HG02970 (cell line): ENCODE results near the gene WWP2.

Experiments
- ATAC-seq: cut with Tn5 transposase; IDR thresholded peaks from one replicate; pipeline ENCODE4 v1.9.1; 2021; ENCODE audit warnings: mild to moderate bottlenecking, moderate library complexity, moderate number of reproducible peaks; ENCODE audit not compliant: unreplicated experiment, low FRiP score

The WWP2 gene

GRCh38 chr16:69827524-69827923 lies 65.4 kb downstream of the WWP2 start:
- no peak for ATAC-seq

GRCh38 chr16:69829338-69829737 lies 67.2 kb downstream of the WWP2 start:
- ATAC-seq, result no peak

- no peak for ATAC-seq
Observed at GRCh38 chr16:69830146-69830533, 68.0 kb downstream of the WWP2 start.

DNA sequence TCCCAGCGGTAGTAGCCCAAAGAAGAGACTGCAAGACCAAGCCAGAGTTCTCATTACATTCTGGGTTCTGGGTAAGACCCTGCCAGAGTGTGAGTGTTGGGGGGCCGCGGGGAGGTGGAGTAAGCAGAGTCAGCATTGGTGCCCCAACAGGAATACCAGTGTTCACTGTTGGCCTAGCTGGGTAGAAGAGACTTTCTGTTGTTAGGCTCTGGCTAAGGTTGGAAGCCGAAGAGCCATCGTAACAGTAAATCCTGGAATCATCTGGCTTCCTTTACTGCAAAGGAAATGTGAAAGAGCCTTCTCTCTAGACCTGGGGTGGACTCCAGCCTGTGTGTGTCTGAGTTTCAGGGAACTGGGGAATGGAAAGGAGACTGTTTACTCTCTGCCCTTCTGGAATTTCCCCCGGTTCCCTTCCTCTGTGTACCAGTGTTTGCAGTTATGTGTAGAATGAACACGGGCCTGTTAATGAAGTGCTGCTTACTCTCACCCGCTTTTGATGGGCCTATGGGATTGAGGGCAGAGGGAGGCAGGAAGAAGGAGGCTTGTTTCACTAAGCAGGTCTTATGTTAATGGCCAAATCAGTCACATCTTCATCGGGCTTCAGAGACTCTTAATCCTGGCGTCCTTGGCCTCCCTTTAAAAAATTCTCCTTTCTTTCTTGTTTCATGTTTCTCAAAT lies 68.5 kb downstream of the WWP2 start:
- ATAC-seq, result no peak

DNA sequence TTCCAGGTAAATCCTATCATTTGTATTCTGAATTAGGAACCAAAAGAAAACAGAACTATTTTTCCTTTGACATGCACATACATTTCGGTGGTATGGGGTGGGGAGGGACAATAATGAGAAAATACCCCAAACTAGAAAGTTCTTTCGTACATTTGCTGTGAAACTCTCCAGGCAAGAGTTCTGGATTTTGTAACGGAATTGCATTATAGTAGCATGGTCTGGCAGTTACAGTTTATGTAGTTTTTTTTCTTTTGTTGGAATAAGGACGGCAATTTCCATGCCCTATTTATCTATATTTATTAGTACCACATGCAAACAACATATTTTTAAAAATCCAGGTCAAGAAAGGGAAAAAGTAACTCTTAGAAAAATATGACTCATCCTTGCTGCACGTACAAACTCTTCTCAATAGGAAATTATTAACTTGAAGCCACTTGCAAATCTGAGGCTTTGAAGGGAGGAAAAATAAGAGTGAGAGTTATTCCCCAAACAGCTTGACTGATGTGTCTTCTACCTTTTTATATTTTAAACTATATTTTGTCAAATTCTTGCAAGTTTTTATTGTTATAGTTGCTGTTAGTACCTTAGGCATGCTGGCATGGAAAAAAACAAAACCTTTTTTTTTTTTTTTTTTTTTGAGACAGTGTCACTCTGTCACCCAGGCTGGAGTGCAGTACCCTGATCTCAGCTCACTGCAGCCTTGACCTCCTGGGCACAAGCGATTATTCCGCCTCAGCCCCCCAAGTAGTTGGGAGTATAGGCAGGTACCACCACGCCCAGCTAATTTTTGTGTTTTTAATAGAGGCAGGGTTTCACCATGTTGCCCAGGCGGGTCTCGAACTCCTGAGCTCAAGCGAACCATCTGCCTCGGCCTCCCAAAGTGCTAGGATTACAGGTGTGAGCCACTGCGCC lies 69.3 kb downstream of the WWP2 start:
- ATAC-seq, result no peak

DNA sequence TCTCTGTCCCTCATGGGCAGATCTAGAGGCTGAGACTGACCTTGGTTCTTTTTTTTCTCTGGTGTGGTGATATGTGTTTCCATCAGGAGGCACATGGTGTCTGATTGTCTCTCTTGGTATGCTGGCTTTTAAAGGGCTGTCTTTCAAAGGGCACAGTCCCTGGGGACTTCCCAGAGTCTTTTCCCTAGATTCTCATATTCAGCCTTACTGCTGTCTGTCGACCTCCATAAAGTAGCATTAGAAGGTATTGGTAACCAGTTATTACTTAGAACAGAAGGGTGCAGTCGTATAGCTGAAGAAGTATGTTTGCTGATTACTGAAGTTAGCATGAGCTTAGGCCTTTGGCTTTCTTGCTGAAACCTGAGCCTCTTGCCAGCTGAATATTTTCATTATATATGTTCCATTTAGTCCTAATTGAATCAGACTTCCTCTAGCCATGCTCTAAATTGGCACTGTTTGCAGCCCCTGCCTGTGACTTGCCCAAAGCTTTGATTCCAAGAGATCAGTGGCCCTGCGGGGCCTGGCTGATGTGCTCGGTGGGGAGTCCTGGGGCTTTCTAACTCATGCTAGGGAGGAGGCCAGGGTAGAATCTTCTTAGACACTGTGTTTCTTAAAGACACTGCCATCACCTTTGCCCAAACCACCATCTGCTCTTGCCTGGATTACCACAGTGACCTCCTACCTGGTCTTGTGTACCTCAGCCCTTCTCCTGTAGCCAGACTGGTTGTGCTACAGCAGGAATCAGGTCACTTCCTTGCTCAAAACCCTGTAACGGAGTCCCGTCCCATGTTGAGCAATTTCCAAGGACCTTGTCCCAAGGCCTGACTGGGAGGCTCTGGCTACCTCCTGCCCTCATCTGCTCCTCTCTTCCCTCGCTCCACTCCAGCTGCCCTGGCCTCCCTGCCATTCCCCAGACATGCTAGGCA lies 71.5 kb downstream of the WWP2 start:
- ATAC-seq, result no peak

DNA sequence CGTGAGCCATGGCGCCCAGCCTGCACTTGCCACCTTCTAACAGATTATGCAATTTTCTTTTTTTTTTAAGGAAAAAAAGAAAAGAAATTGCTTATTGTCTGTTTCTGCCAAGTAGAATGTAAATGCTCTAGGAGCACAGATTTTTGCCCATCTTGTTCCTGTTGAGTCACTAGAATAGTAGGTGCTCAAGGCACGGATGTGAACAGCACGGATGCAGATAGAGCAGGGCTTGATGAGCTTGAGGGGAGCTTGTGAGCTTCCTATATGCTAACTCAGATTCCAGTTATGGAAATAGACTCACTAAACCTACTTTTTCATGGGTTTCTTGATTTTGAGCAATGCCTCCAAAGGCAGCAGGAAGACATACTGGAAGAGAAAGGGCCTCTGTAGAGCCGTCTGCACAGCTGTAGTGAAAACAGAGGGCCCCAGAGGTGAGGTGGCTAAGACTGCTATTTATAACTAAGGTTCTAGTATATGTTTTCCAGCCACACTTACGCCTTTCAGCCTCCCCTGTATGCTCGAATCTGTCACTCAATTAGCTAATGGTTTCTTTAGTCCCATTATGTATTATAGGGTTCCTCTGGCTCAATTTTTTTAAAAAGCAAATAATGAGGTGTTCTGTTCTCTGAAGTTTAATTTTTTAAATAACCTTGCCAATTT lies 72.8 kb downstream of the WWP2 start:
- no peak for ATAC-seq

DNA sequence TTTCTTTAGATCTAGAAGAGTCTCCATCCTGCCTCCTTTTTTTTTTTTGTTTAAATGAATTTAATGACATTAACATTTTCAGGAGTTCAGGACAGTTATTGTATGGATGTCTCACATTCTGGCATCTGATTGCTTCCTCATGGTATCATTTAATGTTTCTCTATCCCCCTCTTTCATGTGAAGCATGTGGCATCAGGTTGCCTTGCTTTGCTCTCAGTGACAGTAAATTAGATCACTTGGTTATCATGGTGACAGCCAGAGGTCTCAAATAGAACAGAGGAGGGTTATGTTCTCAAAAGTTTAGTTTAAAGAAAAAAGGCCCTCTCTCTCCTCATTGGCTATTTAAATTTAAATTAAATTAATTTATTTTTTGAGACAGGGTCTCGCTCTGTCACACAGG lies 74.1 kb downstream of the WWP2 start:
- no peak for ATAC-seq

DNA sequence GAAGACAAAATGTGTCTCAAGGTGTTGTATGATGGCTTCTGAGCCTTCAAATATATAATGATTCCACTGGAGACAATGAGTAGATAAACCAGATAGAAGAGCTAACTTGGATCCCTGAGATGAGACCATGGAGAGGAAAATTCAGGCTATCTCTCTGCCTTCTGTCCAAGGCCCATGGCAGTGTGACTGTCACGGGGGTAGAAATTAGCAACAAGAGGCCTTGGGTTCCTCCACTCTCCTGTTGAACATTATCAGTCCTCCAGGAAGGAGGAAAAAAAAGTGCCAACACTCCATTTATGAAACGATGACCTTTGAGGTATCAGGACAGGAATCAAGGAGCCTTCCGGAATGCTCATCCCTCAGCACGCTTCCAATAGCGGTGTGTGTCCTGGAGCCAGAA lies 75.2 kb downstream of the WWP2 start:
- ATAC-seq, result no peak

GRCh38 chr16:69838489-69838888 lies 76.4 kb downstream of the WWP2 start:
- ATAC-seq, result no peak

GRCh38 chr16:69839240-69839688 lies 77.1 kb downstream of the WWP2 start:
- ATAC-seq, result no peak

GRCh38 chr16:69839798-69840409 lies 77.8 kb downstream of the WWP2 start:
- ATAC-seq, result no peak

- ATAC-seq, result no peak
Observed at GRCh38 chr16:69840975-69841374, 78.8 kb downstream of the WWP2 start.

DNA sequence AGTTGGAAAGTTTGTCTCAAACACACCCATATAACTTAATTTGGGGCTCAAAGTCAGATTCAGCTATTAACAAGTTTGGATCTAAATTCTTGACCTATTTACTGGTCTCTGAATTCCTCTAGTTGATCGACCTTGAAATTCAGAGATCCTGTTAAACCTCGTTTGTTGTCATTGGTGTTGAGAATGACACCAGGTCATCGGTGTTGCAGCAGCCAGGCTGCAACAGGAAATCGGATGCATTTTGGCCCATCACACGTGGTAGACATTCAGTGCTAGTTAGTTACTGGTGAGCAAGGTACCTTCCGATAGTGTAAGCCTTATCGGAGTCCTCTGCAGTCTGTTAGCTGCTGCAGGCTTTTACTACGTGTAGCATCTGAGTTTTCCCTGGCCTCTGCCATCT lies 82.3 kb downstream of the WWP2 start:
- no peak for ATAC-seq

DNA sequence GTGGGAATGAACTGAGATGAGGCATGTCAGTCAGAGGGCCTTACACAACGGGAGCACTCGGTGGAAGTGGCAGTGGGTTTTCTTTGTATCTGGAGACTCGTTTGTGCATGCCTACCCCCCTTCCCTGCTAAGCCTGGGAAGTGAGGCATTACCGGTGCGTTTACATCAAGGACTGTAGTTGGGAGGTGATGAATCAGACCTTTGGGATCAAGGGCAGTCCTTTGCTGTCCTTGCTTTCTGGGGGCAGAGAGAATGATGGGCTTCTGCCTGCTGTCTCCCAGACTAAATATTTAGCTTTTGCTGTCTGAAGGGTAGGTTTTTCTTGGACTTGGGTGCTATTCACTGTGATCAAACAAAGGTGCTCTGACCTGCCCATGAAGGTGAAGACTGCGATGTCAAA lies 83.0 kb downstream of the WWP2 start:
- ATAC-seq, result no peak

DNA sequence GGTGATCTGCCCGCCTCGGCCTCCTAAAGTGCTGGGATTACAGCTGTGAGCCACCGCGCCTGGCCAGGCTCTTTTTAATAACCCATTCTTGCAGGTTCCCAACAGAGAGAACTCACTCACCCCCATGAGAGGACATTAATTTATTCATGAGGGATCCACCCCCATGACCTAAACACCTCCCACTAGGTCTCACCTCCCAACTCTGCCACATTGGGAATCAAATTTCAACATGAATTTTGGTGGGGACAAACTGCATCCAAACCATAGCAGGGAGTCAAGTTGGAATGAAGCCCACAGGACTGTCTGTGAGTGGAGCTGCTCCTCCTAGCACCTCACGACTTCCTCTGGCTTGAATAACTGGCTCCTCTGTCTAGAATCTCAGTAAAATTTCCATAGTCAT lies 85.5 kb downstream of the WWP2 start:
- ATAC-seq, result no peak

- no peak for ATAC-seq
Observed at GRCh38 chr16:69848637-69849545, 86.8 kb downstream of the WWP2 start.

- ATAC-seq, result no peak
Observed at GRCh38 chr16:69851491-69852240, 89.5 kb downstream of the WWP2 start.
